Stimulated activated CD8-positive, alpha-beta memory T cell treated with anti-CD3 and anti-CD28 coated beads, Interleukin-4, amount 100 ng/mL, for 4 hours (primary cell): ENCODE data around the gene DNAH6.

ENCODE experiments used
- DNase-seq, 2 donors: peaks; one replicate each; pipeline ENCODE4 v3.0.0-alpha.2; 2020; ENCODE audit warnings: low read depth in 2 of 2, low spot score in 1 of 2

Gene DNAH6

DNA sequence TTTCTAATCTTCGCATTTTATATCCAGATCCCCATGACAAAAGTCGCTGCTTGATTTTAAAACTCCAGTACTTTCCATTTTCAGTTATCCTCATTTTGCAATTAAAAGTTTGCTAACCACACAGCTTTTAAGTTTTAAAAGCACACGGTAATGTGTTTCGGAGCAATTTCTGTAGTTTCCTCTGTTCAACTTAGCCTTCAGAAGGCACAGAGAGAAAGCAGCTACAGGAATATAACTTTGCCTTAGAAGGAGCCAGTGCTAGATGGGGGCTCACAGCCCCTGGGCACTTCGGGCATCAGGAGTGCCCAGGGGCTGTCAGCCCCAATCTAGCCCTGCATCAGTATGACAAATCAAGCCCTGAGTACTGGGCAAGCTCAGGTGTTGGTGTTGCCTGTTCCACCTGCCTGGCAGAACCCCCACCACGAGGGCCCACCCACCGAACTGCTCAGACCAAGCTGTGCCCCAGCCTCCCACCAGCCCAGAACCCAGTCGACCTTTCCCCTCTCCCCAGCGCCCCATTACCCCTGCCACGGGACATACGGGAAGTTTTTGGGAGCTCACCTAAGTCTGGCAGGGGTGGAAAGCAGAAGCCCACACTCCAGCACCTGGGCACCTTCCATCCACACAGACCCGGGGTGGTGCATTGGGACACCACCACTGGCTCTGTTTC, 317.3 kb downstream of the DNAH6 start:
- no peak for DNase-seq

- no peak for DNase-seq
These were observed 319.9 kb downstream of the DNAH6 start for GRCh38 chr2:84836215-84836614.

DNA sequence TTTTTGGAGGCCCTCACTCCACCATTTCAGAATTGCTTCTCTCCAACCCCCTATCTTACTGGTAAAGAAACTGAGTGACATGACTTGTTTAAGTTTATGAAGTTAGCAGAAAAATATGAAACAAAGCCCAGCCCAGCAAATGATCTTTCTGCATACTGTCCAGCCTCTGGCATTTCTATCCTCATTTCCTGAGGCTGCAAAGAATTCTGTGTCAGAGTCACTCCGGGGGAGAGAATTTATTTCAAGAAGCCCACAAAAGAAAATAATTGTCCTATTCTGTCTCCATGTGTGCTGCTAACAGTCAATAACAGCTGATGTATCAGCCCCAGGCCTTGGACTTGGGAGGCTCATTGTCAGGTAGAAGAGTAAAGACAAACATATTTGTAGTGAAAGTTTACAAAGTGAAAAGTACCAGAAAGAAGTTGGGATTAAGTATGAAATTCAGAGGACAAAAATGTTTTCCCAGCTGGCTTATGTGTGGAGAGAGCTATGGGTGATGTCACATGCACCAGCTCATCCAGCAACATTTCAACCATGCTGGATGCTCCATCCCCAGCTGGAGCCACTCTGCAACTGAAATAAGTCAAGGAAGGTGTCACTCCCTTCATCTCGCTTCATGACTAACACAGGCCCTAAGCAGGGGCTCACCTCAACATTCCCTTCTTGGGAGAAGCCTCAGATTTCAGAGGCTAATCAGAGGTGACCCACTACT, 322.3 kb downstream of the DNAH6 start:
- DNase-seq: no peak

DNA sequence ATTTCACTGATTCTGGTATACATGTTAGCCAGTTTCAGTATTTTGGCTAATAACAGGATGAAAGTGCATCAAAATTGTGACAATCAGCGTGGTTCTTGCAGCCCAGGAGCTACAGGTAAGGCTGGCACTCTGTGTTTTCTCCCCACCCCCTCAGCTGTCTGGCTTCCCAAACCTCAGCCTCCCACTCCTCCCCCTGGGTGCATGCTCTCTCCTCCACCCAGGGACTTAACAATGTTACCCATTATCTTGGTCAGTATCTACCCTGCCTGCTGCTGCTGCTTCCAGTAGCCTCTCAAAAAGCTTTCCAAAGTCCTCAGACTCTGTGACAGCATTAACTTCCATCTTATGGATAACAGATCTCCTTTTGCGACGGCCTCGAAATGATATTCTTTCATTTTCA, 323.6 kb downstream of the DNAH6 start:
- peak in 1 of 2 donors; percentile 22 for DNase-seq

- no peak for DNase-seq
These were observed 324.0 kb downstream of the DNAH6 start for GRCh38 chr2:84840306-84840705.

GRCh38 chr2:84841577-84841976, 325.3 kb downstream of the DNAH6 start:
- no peak for DNase-seq

- no peak for DNase-seq
These were observed 327.8 kb downstream of the DNAH6 start for GRCh38 chr2:84844141-84844540.

DNA sequence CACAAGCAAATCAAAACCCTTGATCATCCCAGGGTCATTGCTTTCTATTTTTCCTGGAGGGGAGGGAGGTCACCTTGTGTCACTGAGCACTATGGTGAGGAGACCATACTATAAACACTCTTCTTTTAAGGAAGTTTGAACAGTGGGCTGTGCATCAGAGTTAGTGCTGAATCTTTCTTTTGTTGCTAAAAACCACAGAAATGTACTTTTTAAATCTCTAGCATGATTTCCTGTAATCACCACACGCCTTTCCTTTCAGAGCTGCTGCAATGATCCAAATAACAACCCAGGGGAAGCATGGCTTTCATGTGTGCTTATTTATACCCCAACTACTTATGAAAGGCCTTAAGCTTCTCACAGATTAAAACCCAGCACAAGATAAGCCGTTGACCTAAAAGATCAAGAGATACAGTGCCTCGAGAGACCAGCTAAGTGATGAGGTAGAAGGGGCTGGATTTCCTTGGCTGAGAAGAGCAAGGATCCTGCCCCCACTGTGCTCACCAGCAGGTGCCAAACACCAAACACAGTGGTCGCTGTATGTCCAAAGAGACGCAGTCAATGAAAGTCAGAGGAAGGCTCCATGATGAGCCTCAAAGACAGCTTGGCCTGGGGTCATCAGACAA, 329.9 kb downstream of the DNAH6 start:
- DNase-seq: no peak

DNA sequence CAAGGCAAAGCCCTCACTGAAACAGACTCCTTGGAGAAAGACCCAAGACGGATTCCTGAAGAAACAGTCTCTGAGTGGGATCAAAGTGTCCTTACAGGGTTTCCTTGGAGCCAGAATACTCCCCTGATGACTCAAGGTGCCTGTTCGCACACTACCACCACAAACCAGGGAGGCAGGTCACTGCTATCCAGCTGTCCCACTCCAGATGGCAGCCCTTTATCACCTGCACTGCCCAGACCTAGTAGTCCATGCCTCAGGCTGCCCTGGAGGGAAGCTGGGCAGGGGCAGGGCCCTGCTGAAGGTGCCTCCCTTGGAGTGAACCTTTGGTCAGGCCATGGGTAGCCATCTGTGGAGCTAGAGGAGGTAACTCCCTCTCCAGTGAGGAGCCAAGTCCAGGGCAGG, 330.4 kb downstream of the DNAH6 start:
- DNase-seq: no peak

DNA sequence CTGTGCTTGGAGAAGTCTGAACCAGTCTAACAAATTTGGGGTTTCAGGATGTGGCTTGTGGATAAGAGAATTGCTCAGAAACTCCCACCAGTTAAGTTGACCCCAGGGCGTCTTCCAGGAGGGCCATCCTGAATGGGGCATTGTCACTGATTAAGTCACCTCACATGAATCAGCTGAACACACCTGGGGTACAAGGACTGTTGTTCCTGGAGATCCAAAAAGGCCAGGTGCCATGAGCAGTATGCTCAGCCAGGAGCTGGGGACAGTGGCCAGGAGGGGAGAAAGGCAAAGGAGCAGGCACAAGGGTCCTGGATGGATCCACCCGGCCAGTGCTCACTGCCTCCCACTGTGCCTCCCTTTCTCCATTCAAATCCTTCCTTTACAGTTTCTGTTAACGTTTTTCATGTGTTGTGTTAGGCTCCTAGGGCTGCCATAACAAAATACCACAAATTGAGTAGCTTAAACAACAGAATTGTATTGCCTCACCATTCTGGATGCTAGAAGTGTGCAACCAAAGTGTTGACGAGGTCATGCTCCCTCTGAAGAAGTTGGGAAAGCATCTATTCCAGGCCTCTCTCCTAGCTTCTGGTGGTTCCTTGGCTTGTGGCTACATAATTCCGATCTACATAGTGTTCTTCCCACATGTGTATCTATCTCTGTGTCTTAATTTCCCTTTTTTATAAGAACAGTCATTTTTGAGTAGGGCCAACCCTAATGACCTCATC, 331.2 kb downstream of the DNAH6 start:
- no peak for DNase-seq

DNA sequence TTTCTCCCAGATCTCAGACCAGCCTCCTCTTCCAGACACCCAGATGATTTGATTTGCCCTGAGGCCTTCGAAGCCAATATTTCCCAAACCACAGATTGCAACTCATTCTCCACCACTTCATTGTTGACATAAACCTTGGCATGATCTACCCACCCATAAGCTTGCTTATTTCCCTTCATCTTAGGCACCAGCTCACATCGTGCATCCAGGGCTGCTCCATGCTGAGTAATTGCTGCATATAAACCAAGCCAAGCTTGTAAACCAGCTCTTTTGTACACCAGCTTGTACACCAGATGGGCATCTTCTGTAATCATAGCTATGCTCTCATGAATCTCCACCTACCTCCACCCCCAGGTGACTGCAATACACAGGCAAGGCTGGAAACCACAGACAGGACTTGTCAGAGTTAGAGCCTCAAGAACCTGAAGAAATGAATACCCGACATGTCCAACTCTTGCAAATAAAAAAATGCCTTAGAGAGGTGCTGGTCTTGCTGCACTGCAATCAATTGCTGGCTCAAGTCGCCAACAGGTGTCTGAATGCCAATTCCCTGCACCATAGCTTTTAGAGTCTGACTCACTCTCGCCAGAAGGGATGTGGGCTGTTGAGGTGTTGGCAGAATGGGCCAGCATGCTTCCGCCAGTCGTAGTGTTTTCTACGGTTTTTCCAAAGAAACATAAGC, 333.1 kb downstream of the DNAH6 start:
- peak in 1 of 2 donors; percentile 12 for DNase-seq

DNA sequence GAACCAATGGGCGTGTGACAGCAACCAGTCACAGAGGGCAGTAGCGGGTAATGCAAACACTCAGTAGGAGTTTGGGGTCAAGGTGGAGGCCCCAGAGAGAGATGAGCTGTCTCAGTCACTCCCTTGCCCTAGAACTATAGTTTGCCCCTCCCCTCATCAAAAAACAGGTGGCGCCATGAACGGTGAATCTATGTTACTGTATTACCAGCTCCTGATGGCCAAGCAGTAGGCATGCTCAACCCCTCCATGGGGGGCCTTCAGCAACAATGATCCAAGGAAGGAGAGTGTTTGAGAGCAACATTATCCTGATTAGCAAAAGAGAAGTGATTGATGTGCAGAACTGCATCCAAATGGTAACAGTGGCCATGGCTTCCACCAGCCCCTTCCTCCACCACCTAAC, 334.2 kb downstream of the DNAH6 start:
- DNase-seq: no peak

DNA sequence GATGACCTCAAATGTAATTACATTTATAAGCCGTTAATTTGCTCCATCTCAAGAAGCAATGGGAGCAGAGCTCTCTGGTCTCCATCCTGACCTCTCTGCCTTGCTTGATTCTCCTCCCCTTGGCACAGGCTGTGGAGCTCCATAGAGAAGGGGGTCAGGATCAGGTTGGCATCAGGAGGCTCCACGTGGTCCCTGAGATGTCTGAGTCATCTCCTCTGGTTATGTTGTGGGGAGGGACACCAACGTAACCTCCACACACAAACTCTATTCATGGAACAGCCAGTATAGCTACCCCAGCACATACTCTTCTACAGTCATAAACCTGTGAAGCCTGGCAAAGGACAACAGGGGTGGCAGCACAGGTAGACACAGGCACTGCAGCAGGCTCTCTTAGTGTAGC, 335.6 kb downstream of the DNAH6 start:
- DNase-seq: no peak

GRCh38 chr2:84854850-84855249, 338.6 kb downstream of the DNAH6 start:
- DNase-seq: no peak

- no peak for DNase-seq
These were observed 339.4 kb downstream of the DNAH6 start for GRCh38 chr2:84855731-84856130.

- no peak for DNase-seq
These were observed 340.5 kb downstream of the DNAH6 start for GRCh38 chr2:84856787-84857186.

GRCh38 chr2:84857566-84857965, 341.3 kb downstream of the DNAH6 start:
- DNase-seq: no peak

GRCh38 chr2:84858123-84858522, 341.8 kb downstream of the DNAH6 start:
- DNase-seq: no peak

- DNase-seq: no peak
These were observed 342.6 kb downstream of the DNAH6 start for GRCh38 chr2:84858937-84859336.

DNA sequence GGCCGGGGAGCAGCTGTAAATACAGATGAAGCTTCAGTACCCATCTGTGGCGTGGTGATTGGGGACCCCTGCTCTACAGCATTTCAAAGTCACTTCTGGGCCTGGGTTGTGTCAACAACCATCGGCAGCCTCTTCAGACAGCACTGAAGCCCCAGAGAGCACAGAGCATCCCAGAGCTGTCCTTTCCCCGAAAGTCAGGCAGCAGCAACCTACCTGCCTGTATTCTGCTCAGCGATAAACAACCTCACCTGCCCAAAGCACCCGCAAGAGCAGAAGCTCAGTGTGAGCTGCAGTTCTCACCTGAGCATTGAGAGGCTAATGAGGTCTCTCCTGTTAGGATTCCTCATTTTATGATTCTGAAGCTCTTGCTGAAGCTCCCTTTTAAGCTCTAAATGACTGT, 345.2 kb downstream of the DNAH6 start:
- DNase-seq: no peak

DNA sequence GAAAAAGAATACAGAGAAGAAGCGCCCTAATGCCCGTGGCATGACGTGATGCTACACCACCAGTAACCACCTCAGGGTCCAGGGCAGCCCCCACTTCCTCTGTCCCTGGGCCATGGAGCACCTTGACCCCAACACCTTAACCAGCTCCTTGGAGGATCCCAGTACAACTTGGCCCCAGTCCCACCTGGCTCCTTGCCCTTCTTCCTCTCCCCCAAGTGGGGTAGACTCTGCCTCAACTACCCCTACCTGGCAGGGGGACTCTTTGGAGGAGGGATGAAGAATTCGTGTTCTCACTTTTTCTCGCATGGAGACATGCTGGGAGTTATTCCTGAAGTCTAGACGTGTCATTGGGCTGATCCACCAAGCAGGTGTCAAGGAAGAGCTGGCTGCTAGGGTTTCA, 345.7 kb downstream of the DNAH6 start:
- no peak for DNase-seq
